GM15510 (cell line): ENCODE results near the gene ADM.

Source experiments
- POLR2A ChIP-seq: IDR thresholded peaks from 3 replicates; pipeline ENCODE4 v1.6.1; 2011; ENCODE audit warnings: borderline replicate concordance; ENCODE audit not compliant: insufficient read length; ENCODE audit errors: extremely low read depth

The ADM gene

GRCh38 chr11:10355257-10355661 is 50.4 kb downstream of the ADM start:
- TF ChIP-seq POLR2A = no peak

- no peak for TF ChIP-seq POLR2A
Measured at GRCh38 chr11:10356161-10356560, 51.3 kb downstream of the ADM start.
